Measurements from ENCODE around the gene MAPK6. TPM values are rescaled to one million over a fixed set of nuclear protein-coding genes. Genes with fewer than 3 reads are reported as not detected.

MAPK6 gene
- total RNA-seq, 1 experiment from 2014 or later = 35.9 TPM

- no peak for DNase-seq
- CTCF ChIA-PET = interaction anchor here (2.0 kb wide), 1 partner anchor 35 kb away, joined by 6 read pairs; the partner anchor contains the start of gene BCL2L10
- no TSS peak for BruUV-seq (replicated peaks)
- Mint-ChIP-seq H3K27ac (ENCODE audit: unreplicated experiment) (no peak overlapping the region), H3K4me1 (ENCODE audit: low read depth, unreplicated experiment) (peaks cover 7% of the 10 kb centered on the region), H3K36me3 (ENCODE audit: insufficient read depth, unreplicated experiment) (no peaks in the 10 kb centered on the region), H3K9me3 (ENCODE audit: low read depth, unreplicated experiment) (no peaks in the 10 kb centered on the region), H3K27me3 (ENCODE audit: unreplicated experiment) (no peaks in the 10 kb centered on the region), H3K4me3 (ENCODE audit: low read depth, unreplicated experiment) (no peak overlapping the region)
- intact Hi-C loops (cut with micrococcal nuclease; ENCODE audit: unreplicated experiment) = no loop called here
- no peak for TF ChIP-seq CTCF (IDR thresholded peaks at IDR 0.05; ENCODE audit: unreplicated experiment)
These were observed 58.1 kb downstream of the MAPK6 start for GRCh38 chr15:52076889-52077781.

- no peak overlapping the region for H3K27ac Mint-ChIP-seq (ENCODE audit: unreplicated experiment)
- TF ChIP-seq CTCF (IDR thresholded peaks at IDR 0.05; ENCODE audit: unreplicated experiment) = no peak
- no peak for DNase-seq
- H3K4me3 Mint-ChIP-seq (ENCODE audit: low read depth, unreplicated experiment) = no peak overlapping the region
- CTCF ChIA-PET = interaction anchor here (0.6 to 2.0 kb wide), 7 partner anchors 9 to 161 kb away, joined by 3 to 10 read pairs (median 5); partner anchors contain the start of genes BCL2L10 and LEO1
- no peaks in the 10 kb centered on the region for H3K36me3 Mint-ChIP-seq (ENCODE audit: insufficient read depth, unreplicated experiment)
- BruUV-seq (replicated peaks) = no TSS peak
- intact Hi-C loops (cut with micrococcal nuclease; ENCODE audit: unreplicated experiment) = no loop called here
- H3K4me1 Mint-ChIP-seq (ENCODE audit: low read depth, unreplicated experiment) = peaks cover 7% of the 10 kb centered on the region
- no peaks in the 10 kb centered on the region for H3K27me3 Mint-ChIP-seq (ENCODE audit: unreplicated experiment)
- H3K9me3 Mint-ChIP-seq (ENCODE audit: low read depth, unreplicated experiment) = no peaks in the 10 kb centered on the region
These were observed 59.3 kb downstream of the MAPK6 start for GRCh38 chr15:52078197-52078875.

- Mint-ChIP-seq H3K4me1 (ENCODE audit: low read depth, unreplicated experiment) (peaks cover 7% of the 10 kb centered on the region), H3K27ac (ENCODE audit: unreplicated experiment) (no peak overlapping the region), H3K27me3 (ENCODE audit: unreplicated experiment) (no peaks in the 10 kb centered on the region), H3K9me3 (ENCODE audit: low read depth, unreplicated experiment) (no peaks in the 10 kb centered on the region), H3K36me3 (ENCODE audit: insufficient read depth, unreplicated experiment) (no peaks in the 10 kb centered on the region), H3K4me3 (ENCODE audit: low read depth, unreplicated experiment) (no peak overlapping the region)
- CTCF ChIA-PET = interaction anchor here (0.5 to 2.0 kb wide), 10 partner anchors 10 to 1693 kb away, joined by 3 to 10 read pairs (median 4); partner anchors contain the start of genes BCL2L10 and LEO1
- BruUV-seq (replicated peaks) = no TSS peak
- DNase-seq = peak; percentile 87
- intact Hi-C loops (cut with micrococcal nuclease; ENCODE audit: unreplicated experiment) = loop anchor here (1.0 kb wide), 1 partner anchor 97 kb away; no protein-coding TSS in a partner anchor
- peak; percentile 78 for TF ChIP-seq CTCF (IDR thresholded peaks at IDR 0.05; ENCODE audit: unreplicated experiment)
These were observed 60.1 kb downstream of the MAPK6 start for GRCh38 chr15:52078876-52079700.

GRCh38 chr15:52080031-52080430 is 61.0 kb downstream of the MAPK6 start:
- Mint-ChIP-seq H3K27ac (ENCODE audit: unreplicated experiment) (no peak overlapping the region), H3K27me3 (ENCODE audit: unreplicated experiment) (no peaks in the 10 kb centered on the region), H3K9me3 (ENCODE audit: low read depth, unreplicated experiment) (no peaks in the 10 kb centered on the region), H3K4me3 (ENCODE audit: low read depth, unreplicated experiment) (no peak overlapping the region), H3K4me1 (ENCODE audit: low read depth, unreplicated experiment) (peaks cover 7% of the 10 kb centered on the region), H3K36me3 (ENCODE audit: insufficient read depth, unreplicated experiment) (no peaks in the 10 kb centered on the region)
- TF ChIP-seq CTCF (IDR thresholded peaks at IDR 0.05; ENCODE audit: unreplicated experiment) = no peak
- no TSS peak for BruUV-seq (replicated peaks)
- intact Hi-C loops (cut with micrococcal nuclease; ENCODE audit: unreplicated experiment) = no loop called here
- CTCF ChIA-PET = interaction anchor here (0.6 to 1.2 kb wide), 8 partner anchors 9 to 1605 kb away, joined by 3 to 10 read pairs (median 4); partner anchors contain the start of gene LEO1
- DNase-seq = no peak
